ENCODE data around the gene TRIM7.

GRCh38 chr5:181164076-181164952 lies 40.7 kb downstream of the TRIM7 start:
- TF ChIP-seq CTCF (conservative IDR thresholded peaks at IDR 0.05) (no peak), ZFX (IDR thresholded peaks at IDR 0.05) (no peak)

Measured in C4-2B (cell line).